Astrocyte of the cerebellum (primary cell): ENCODE measurements around the gene P2RX4.

Experiments
- DNase-seq: peaks from one replicate; pipeline ENCODE4 v3.0.0-alpha.2; 2011; ENCODE audit warnings: low read depth
- H3K4me3 ChIP-seq: 2 replicates; pipeline ENCODE4 v1.5.1; 2011; ENCODE audit warnings: mild to moderate bottlenecking, low read depth, low read length, moderate library complexity
- CTCF ChIP-seq: IDR thresholded peaks from 2 replicates; pipeline ENCODE4 v1.5.1; 2012; ENCODE audit warnings: low read length, low read depth, moderate library complexity, mild to moderate bottlenecking; ENCODE audit errors: missing control alignments
- in situ Hi-C: cut with HindIII; loops from 2 replicates; pipeline ENCODE4 v1.10.0; 2017; ENCODE audit warnings: low sequenced_read_pairs

Gene P2RX4

DNA sequence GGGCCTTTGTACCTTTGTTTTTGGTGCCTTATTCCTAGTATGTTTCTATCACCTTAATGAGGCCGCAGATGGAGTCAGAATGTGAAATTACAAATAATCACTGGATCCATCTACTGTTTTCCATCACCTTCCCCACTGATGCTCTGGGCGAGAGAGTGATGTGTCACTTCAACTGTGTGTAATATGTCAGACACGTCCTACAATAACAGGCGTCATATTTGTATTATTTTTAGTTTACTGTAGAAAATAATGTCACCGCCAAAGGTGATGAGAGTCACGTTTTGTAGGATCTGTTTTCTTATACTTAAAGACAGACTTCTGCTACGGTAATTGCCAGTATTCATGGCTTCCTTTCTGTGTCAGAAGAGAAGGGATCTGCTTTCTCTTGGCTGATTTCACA, 22.4 kb upstream of the P2RX4 start:
- H3K4me3 ChIP-seq, result no peak overlapping the region
- in situ Hi-C loops, result no loop called here
- DNase-seq, result no peak
- no peak for TF ChIP-seq CTCF

DNA sequence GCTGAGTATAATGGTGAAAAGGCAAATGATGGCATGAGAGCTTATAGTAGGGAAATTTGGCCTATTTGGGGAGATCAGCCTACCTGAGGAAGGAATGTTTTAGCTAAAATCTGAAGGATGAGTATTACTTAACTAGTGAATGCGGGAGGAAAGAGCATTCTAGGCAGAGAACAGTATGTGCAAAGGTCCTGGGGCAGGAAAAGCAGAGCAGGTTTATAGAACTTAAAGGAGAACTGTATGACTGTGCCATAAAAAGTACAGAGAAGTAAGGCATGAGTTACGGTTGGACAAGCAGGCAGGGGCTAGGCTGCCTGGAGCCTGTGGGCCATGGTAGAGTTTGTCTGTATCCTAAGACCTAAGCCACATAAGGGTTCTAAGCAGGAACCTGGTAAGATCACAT, 21.7 kb upstream of the P2RX4 start:
- H3K4me3 ChIP-seq, result no peak overlapping the region
- no peak for TF ChIP-seq CTCF
- in situ Hi-C loops, result no loop called here
- no peak for DNase-seq

DNA sequence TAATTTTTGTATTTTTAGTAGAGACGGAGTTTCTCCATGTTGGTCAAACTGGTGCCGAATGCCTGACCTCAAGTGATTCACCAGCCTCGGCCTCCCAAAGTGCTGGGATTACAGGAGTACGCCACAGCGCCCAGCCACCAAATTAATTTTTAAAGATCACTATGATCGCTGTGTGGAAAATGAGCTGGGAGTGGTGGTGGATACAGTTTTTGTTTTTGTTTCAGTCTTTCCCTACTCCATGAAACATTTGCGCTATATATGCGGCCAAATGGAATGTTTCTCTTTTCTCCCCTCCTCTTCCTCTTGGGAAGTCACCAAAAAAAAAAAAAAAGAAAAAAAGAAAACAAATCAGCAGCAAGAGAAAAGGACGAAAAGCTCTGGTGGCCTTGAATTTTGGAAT, 20.8 kb upstream of the P2RX4 start:
- DNase-seq, result no peak
- in situ Hi-C loops, result no loop called here
- no peak overlapping the region for H3K4me3 ChIP-seq
- TF ChIP-seq CTCF, result no peak

DNA sequence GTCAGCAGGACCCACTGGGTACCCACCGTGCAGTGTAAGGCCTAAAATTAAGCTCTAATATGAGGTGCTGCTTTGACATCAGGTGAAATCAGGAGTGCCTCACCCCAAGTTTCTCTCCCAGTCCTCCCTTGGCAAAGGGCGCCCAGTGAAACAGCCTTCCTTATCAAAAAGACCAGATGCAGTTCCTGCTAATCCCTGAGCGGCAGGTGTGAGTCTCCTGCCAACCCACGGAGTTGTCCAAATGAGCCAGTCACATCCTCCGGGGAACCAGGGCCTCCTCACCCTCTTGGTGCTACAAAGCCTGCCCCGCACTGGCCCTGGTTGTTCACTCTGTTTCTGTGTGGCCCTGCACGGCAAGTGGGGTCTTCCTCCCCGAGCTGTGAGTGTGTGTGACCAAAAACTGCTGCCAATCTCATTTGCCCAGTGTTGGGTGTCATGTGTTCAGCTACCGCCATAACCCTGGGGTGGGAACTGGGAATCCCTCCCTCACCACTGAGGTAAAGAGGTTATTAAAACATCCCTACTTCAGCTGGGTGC, 20.2 kb upstream of the P2RX4 start:
- TF ChIP-seq CTCF, result no peak
- in situ Hi-C loops, result no loop called here
- DNase-seq, result no peak
- no peak overlapping the region for H3K4me3 ChIP-seq

DNA sequence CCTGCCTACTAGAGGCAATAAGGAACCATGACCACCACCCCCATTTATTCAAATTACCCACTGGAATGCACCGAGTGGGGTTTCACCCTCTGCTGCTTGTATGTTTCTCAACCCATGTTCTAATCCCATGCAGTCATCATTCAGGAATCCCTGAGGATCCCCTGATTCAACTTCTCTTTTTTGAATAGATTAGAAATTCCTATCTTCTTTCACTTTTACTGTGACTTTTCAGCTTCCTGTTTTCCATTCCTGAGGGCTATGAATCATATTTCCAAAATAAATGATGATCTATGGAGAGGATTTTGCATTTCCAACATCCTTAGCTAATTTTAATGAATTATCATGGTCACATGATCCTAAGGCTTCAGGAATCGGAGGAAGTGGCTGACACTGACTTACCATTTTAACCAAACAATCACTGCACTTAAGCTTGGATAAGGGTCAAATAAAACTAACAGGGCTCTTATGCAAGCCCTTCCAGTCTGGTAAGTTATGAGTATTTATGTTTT, 19.4 kb upstream of the P2RX4 start:
- H3K4me3 ChIP-seq, result no peak overlapping the region
- no peak for TF ChIP-seq CTCF
- DNase-seq, result peak; percentile 88
- in situ Hi-C loops, result no loop called here

DNA sequence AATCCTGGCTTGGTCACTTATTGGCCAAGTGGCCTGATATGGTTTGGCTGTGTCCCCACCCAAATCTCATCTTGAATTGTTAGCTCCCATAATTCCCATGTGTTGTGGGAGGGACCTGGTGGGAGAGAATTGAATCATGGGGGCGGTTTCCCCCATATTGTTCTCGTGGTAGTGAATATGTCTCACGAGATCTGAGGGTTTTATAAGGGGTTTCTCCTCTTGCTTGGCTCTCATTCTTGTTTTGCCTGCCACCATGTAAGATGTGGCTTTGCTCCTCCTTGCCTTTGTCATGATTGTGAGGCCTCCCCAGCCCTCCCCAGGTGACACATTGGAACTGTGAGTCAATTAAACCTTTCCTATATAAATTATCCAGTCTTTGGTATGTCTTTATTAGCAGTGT, 18.8 kb upstream of the P2RX4 start:
- no peak overlapping the region for H3K4me3 ChIP-seq
- DNase-seq, result no peak
- in situ Hi-C loops, result no loop called here
- no peak for TF ChIP-seq CTCF
